HG03439 (cell line): ENCODE measurements around the gene HMGCR.

Experiments
- ATAC-seq: cut with Tn5 transposase; IDR thresholded peaks from one replicate; pipeline ENCODE4 v1.9.1; 2021; ENCODE audit warnings: mild to moderate bottlenecking, moderate library complexity; ENCODE audit not compliant: unreplicated experiment

Gene HMGCR

GRCh38 chr5:75340714-75341478, 3.9 kb downstream of the HMGCR start:
- no peak for ATAC-seq

GRCh38 chr5:75341934-75342333, 4.9 kb downstream of the HMGCR start:
- no peak for ATAC-seq

DNA sequence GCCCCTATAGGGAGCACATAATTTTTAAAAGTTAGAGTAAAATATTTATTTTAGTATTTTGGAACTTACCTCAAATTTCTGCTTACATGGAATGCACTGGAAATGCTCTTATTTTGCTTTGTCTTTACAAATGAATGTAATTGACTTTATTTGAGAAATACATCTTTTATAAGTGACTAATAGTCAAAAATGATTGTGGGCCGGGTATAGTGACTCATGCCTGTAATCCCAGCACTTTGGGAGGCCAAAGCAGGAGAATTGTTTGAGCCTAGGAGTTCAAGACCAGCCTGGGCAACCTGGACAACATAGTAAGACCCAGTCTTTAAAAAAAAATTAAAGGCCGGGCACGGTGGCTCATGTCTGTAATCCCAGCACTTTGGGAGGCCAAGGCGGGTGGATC, 5.8 kb downstream of the HMGCR start:
- ATAC-seq = no peak

GRCh38 chr5:75348241-75348640, 11.2 kb downstream of the HMGCR start:
- ATAC-seq = no peak

DNA sequence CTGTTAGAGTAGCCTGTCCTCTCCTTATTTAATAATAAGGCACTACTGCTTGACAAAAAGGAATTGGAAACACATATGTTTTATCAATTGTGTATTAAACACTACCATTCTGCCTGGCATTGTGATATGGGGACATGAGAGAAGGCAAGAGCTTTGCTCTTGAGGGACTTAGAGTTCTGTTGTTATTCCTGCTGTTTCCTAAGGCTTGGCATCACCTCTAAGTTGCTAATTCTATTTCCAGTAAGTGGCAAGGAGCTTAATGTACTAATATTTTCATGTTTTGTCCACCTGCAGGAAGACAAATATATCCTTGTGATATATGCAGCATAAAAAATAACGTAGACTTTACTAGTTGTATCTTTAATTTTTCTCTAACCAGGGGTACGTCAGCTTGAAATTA, 12.6 kb downstream of the HMGCR start:
- ATAC-seq = no peak

DNA sequence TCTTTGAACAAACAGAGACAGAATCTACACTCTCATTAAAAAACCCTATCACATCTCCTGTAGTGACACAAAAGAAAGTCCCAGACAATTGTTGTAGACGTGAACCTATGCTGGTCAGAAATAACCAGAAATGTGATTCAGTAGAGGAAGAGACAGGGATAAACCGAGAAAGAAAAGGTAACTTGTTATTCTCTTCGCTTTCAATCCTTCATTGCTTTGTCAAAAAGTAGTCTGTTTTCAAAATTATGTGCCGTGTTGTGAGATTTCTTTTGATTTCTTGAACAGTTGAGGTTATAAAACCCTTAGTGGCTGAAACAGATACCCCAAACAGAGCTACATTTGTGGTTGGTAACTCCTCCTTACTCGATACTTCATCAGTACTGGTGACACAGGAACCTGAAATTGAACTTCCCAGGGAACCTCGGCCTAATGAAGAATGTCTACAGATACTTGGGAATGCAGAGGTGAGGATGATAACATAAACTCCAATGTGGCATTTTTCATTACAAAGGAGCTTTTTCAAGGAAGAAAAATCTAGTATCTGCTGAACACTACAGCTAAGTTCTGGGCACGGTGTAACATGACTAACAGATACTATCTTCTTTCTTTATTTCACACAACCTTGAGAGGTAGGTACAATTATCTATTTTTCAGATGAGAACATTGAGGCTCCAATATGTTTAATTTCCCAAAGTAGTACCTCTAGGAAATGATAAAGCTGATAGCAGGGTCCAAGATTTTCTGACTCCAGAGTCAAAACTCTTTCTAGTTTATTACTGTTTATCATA, 14.3 kb downstream of the HMGCR start:
- ATAC-seq = no peak

- no peak for ATAC-seq
Measured at GRCh38 chr5:75355236-75355635, 18.2 kb downstream of the HMGCR start.

GRCh38 chr5:75356719-75357118, 19.7 kb downstream of the HMGCR start:
- no peak for ATAC-seq

GRCh38 chr5:75358117-75358516, 21.1 kb downstream of the HMGCR start:
- ATAC-seq = no peak

- ATAC-seq = no peak
Measured at GRCh38 chr5:75361310-75361709, 24.3 kb downstream of the HMGCR start.

GRCh38 chr5:75362474-75362975, 25.5 kb downstream of the HMGCR start:
- no peak for ATAC-seq

DNA sequence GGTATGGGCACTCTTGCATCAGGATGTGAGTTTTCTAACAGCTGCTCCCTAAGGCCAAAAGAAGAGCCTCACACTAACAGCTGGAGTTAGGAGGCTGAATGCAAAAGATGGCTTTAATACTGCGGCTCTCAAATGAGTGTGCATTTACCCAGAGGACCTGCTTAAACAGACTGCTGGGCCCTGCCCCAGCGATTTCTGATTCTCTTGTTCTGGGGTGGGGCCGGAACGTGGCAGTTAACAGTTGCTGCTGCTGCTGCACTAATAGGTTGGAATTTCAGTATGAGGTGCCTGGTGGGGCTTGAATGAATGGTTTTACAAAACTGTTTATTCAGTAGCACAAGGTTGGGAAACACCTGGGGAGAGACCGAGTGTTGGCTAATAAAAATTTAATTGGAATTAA, 26.1 kb downstream of the HMGCR start:
- ATAC-seq = no peak

- ATAC-seq = no peak
Measured at GRCh38 chr5:75363726-75364495, 26.9 kb downstream of the HMGCR start.

DNA sequence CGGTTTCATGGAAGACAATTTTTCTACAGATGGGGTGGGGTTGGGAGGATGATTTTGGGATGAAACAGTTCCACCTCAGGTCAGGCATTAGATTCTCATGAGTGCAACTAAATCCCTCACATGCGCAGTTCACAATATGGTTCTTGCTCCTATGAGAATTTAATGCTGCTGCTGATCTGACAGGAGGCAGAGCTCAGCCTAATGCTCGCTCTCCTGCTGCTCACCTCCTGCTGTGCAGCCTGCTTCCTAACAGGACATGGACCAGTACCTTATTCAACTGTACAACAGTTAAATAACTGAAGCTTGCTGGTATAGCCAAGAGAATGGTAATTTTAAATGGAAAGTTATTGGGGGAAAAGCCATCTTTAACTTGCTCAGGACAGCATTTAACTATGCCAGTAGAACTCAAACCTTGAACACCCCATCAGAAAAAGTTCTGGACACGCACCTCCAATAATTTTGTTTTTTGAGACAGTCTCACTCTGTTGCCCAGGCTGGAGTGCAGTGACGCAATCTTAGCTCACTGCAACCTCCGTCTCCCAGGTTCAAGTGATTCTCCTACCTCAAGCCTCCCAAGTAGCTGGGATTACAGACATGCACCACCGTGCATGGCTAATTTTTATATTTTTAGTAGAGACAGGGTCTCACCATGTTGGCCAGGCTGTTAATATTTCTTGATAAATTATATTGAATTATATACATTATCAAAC, 27.7 kb downstream of the HMGCR start:
- no peak for ATAC-seq

DNA sequence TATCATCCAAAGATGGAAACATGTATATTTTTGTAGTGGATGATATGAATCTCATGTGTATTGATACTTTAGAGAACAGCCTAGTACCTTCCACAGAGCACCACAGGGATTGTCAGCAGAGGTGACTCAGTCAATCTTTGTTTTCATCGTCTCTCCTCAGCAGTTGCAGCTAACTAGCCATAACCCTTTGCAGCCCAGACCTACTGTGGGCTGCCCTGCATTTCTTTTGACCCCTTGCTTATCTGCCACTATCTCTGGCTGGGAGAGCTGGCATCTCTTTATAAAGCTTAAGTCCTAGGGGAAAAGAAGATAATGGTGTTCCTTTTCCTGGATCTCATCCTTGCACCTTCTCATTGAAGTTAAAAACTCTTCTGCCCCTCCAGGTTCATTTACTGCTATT, 28.7 kb downstream of the HMGCR start:
- no peak for ATAC-seq

DNA sequence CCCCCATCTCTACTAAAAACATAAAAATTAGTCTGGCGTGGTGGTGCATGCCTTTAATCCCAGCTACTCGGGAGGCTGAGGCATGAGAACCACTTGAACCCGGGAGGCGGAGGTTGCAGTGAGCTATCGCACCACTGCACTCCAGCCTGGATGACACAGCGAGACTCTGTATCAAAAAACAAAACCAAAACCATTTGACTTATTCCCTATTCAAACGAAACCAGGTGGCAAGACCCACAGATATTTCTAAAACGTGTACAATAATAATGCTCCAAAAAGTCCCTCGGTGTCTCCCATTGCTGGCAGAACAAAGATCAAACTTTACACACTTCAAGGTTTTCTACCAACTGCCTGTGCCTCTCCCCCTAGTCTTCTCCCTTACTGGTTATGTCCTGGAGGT, 29.8 kb downstream of the HMGCR start:
- ATAC-seq = peak; percentile 80

GRCh38 chr5:75367401-75367800, 30.4 kb downstream of the HMGCR start:
- ATAC-seq = no peak

- ATAC-seq = no peak
Measured at GRCh38 chr5:75368391-75368790, 31.4 kb downstream of the HMGCR start.

- no peak for ATAC-seq
Measured at GRCh38 chr5:75373862-75374261, 36.8 kb downstream of the HMGCR start.

- no peak for ATAC-seq
Measured at GRCh38 chr5:75374394-75374814, 37.4 kb downstream of the HMGCR start.

DNA sequence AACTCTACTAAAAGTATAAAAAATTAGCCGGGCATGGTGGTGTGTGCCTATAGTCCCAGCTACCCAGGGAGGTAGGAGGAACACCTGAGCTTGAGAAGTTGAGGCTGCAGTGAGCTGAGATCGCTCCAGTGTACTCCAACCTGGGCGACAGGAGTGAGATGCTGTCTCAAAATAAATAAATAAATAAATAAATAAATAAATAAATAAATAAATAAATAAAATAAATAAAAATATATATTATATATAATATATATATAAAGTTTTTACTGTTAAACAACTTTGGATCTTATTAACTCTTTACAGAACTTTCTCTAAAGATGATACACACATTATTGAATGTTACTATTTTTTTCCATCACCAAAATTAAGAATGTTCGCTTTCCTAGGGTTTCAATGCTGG, 38.4 kb downstream of the HMGCR start:
- ATAC-seq = no peak
